ENCODE measurements around the gene ADM.

The ADM gene

DNA sequence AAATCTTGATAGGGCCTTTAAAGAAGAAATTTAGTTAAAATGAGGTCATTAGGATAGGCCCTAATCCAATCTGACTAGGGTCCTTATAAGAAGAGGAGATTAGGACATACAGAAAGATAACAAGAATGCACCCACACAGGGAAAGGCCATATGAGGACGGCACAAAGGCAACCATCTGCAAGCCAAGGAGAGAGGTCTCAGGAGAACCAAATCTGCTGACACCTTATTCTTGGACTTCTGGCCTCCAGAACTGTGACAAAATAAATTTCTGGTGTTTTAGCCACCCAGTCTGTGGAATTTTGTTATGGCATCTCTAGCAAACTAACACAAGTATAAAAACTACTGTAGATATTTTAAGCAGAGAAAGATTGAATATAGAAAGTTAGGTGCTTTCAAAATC, 28.6 kb downstream of the ADM start:
- no peak overlapping the region for H3K4me3 ChIP-seq (ENCODE audit: low read length)
- no peaks in the 10 kb centered on the region for H3K79me2 ChIP-seq (ENCODE audit: low read length)
- H3K4me2 ChIP-seq (ENCODE audit: low read depth, low read length): no peak overlapping the region
- no peaks in the 10 kb centered on the region for H3F3A ChIP-seq (ENCODE audit: insufficient read depth, low read length)
- no peaks in the 10 kb centered on the region for H3K27me3 ChIP-seq (replicated peaks; ENCODE audit: insufficient read depth, low read length)
- no peaks in the 10 kb centered on the region for H3K36me3 ChIP-seq (replicated peaks; ENCODE audit: insufficient read depth, low read length)
- no peak for TF ChIP-seq EZH2 (optimal IDR thresholded peaks at IDR 0.05; ENCODE audit: low read depth, low read length)
- no peak for TF ChIP-seq EZH2phosphoT487 (IDR thresholded peaks at IDR 0.05; ENCODE audit: low read length)
- TF ChIP-seq, protein P1, sequence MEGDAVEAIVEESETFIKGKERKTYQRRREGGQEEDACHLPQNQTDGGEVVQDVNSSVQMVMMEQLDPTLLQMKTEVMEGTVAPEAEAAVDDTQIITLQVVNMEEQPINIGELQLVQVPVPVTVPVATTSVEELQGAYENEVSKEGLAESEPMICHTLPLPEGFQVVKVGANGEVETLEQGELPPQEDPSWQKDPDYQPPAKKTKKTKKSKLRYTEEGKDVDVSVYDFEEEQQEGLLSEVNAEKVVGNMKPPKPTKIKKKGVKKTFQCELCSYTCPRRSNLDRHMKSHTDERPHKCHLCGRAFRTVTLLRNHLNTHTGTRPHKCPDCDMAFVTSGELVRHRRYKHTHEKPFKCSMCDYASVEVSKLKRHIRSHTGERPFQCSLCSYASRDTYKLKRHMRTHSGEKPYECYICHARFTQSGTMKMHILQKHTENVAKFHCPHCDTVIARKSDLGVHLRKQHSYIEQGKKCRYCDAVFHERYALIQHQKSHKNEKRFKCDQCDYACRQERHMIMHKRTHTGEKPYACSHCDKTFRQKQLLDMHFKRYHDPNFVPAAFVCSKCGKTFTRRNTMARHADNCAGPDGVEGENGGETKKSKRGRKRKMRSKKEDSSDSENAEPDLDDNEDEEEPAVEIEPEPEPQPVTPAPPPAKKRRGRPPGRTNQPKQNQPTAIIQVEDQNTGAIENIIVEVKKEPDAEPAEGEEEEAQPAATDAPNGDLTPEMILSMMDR (IDR thresholded peaks at IDR 0.05; ENCODE audit: low read length): no peak
- H3K9ac ChIP-seq (ENCODE audit: low read length): no peak overlapping the region
- no peak overlapping the region for H2AFZ ChIP-seq (ENCODE audit: low read length)
- H3K27ac ChIP-seq (ENCODE audit: low read length): no peak overlapping the region
- no peaks in the 10 kb centered on the region for H4K20me1 ChIP-seq (ENCODE audit: insufficient read depth, low read length)
- H3K4me1 ChIP-seq (ENCODE audit: low read length): no peaks in the 10 kb centered on the region
- no peaks in the 10 kb centered on the region for H3K9me2 ChIP-seq (replicated peaks; ENCODE audit: insufficient read depth, low read length)
- H3K9me3 ChIP-seq (replicated peaks; ENCODE audit: insufficient read depth, low read length): no peaks in the 10 kb centered on the region
- no peak for DNase-seq

DNA sequence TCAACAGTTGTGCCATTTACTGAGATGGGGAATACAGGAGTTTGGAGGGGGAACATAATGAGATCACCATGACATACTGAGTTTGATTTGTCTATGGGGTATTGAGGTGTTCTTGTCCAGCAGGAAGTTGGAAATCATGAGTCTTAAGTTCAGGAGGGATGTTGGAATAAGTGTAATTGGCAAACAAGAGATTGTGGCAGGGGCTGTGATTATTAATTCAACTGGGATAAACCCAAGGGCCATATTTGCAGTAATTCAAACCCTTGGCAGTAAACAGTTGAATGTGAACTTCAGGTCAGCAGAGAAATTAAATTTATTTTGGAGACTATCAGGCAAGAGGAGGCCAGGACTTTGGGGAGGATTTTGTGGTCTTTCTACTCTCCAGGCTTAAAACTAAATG, 33.4 kb downstream of the ADM start:
- Histone ChIP-seq H3K79me2 (ENCODE audit: low read length) (no peaks in the 10 kb centered on the region), H4K20me1 (ENCODE audit: insufficient read depth, low read length) (no peaks in the 10 kb centered on the region), H3K4me2 (ENCODE audit: low read depth, low read length) (no peak overlapping the region), H2AFZ (ENCODE audit: low read length) (no peak overlapping the region), H3K9ac (ENCODE audit: low read length) (no peak overlapping the region), H3K4me1 (ENCODE audit: low read length) (no peaks in the 10 kb centered on the region), H3K27me3 (replicated peaks; ENCODE audit: insufficient read depth, low read length) (no peaks in the 10 kb centered on the region), H3K9me2 (replicated peaks; ENCODE audit: insufficient read depth, low read length) (no peaks in the 10 kb centered on the region), H3K27ac (ENCODE audit: low read length) (no peak overlapping the region), H3K36me3 (replicated peaks; ENCODE audit: insufficient read depth, low read length) (no peaks in the 10 kb centered on the region), H3F3A (ENCODE audit: insufficient read depth, low read length) (no peaks in the 10 kb centered on the region), H3K4me3 (ENCODE audit: low read length) (no peak overlapping the region), H3K9me3 (replicated peaks; ENCODE audit: insufficient read depth, low read length) (no peaks in the 10 kb centered on the region)
- TF ChIP-seq EZH2phosphoT487 (IDR thresholded peaks at IDR 0.05; ENCODE audit: low read length) (no peak), EZH2 (optimal IDR thresholded peaks at IDR 0.05; ENCODE audit: low read depth, low read length) (no peak)
- TF ChIP-seq, protein P1 (IDR thresholded peaks at IDR 0.05; ENCODE audit: low read length): no peak
- DNase-seq: no peak

DNA sequence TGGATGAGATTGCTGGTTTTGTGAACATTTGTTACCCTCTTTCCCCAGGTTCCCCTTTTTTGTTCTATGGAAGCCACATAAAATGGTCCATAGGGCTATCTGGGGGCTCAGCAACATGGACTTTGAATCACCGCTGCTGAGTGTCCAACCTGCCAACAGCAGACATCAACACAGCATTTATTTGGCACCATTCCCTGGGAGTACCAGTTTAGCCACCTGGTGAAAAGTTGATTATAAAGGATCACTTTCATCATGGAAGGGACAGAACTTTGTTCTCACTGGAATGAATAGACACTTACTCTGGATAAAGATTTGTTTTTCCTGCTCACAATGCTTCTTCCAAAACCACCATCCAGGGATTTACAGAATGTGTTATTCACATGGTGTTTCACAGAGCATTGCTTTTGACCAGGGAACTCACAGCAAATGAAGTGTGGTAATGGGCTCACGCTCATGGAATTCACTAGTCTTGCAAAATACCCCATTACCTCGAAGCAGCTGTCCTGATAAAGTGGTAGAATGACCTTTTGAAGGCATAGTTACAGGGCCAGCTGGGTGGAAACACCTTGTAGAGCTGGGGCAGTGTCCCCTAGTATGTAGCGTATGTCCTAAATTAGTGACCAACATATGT, 43.9 kb downstream of the ADM start:
- H3K4me2 ChIP-seq (ENCODE audit: low read depth, low read length): no peak overlapping the region
- TF ChIP-seq EZH2 (optimal IDR thresholded peaks at IDR 0.05; ENCODE audit: low read depth, low read length) (no peak), EZH2phosphoT487 (IDR thresholded peaks at IDR 0.05; ENCODE audit: low read length) (no peak)
- TF ChIP-seq, protein P1 (IDR thresholded peaks at IDR 0.05; ENCODE audit: low read length): no peak
- no peak overlapping the region for H3K27ac ChIP-seq (ENCODE audit: low read length)
- no peak overlapping the region for H3K4me3 ChIP-seq (ENCODE audit: low read length)
- no peaks in the 10 kb centered on the region for H3K9me2 ChIP-seq (replicated peaks; ENCODE audit: insufficient read depth, low read length)
- DNase-seq: no peak
- no peaks in the 10 kb centered on the region for H3K9me3 ChIP-seq (replicated peaks; ENCODE audit: insufficient read depth, low read length)
- H2AFZ ChIP-seq (ENCODE audit: low read length): no peak overlapping the region
- H3K36me3 ChIP-seq (replicated peaks; ENCODE audit: insufficient read depth, low read length): no peaks in the 10 kb centered on the region
- no peaks in the 10 kb centered on the region for H3K4me1 ChIP-seq (ENCODE audit: low read length)
- no peaks in the 10 kb centered on the region for H3K79me2 ChIP-seq (ENCODE audit: low read length)
- H3K9ac ChIP-seq (ENCODE audit: low read length): no peak overlapping the region
- no peaks in the 10 kb centered on the region for H4K20me1 ChIP-seq (ENCODE audit: insufficient read depth, low read length)
- no peaks in the 10 kb centered on the region for H3F3A ChIP-seq (ENCODE audit: insufficient read depth, low read length)
- H3K27me3 ChIP-seq (replicated peaks; ENCODE audit: insufficient read depth, low read length): no peaks in the 10 kb centered on the region

Data from MM.1S (cell line).